ENCODE data around the gene ADGRF1.

The ADGRF1 gene

DNA sequence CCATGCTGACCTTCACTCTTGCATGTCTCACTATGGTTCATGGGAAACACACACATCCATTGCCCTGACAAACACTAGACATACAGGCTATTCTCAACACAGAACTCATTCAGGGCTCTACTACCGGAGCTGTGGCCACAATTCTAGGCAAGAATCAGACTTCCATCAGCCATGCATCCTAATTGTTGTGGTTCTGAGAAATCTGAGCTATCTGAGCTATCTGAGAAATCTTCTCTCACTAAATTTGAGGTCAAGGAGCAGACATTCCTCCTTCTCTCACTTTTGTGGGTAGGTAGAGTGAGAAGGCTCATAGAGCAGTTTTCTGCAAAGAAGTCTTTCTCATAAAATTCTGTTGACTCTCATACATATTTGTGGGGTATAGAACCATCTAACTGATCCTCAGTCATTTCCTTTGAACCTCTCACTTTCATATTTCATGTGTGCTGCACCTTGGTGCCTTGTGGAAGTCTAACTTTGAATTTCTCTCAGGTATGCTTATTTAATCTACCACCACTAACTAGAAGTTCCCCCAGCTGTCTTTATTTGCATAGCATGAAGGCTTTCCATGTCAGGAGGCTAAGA is 43.6 kb downstream of the ADGRF1 start:
- Histone ChIP-seq H3K23ac (ENCODE audit: low read length in 2 of 2) (no peak overlapping the region), H3K18ac (ENCODE audit: low read depth in 1 of 2, low read length in 2 of 2) (no peak overlapping the region), H3K9ac (ENCODE audit: low read length) (no peak overlapping the region), H3K79me1 (replicated peaks; ENCODE audit: low read length, poor library complexity, severe bottlenecking) (no peaks in the 10 kb centered on the region), H2AK5ac (ENCODE audit: low read length, severe bottlenecking) (no peak overlapping the region), H3K27ac (ENCODE audit: low read length, poor library complexity, severe bottlenecking) (peak overlapping the region; percentile 19), H2AFZ (ENCODE audit: low read depth, low read length) (no peak overlapping the region), H2BK120ac (ENCODE audit: low read depth, low read length) (no peak overlapping the region), H3K14ac (ENCODE audit: low read length in 2 of 2) (no peak overlapping the region), H3K9me3 (ENCODE audit: control insufficient read depth, low read length) (no peaks in the 10 kb centered on the region), H3K4me1 (ENCODE audit: control insufficient read depth, insufficient read depth, low read depth, low read length) (peaks cover 4% of the 10 kb centered on the region), H4K8ac (ENCODE audit: low read length) (no peak overlapping the region), H2BK12ac (ENCODE audit: low read length in 2 of 2) (no peak overlapping the region), H3K36me3 (ENCODE audit: control insufficient read depth in 1 of 2, insufficient read depth in 2 of 2, low read depth in 1 of 2, low read length in 2 of 2) (no peaks in the 10 kb centered on the region), H2BK5ac (ENCODE audit: low read depth, low read length, poor library complexity, severe bottlenecking) (no peak overlapping the region), H3K4me2 (ENCODE audit: low read length, poor library complexity, severe bottlenecking) (no peak overlapping the region), H2BK15ac (ENCODE audit: low read depth, poor library complexity, severe bottlenecking) (no peak overlapping the region), H4K91ac (ENCODE audit: low read length) (no peak overlapping the region), H3K4ac (ENCODE audit: low read depth in 1 of 2, low read length in 2 of 2) (no peak overlapping the region), H3K27me3 (ENCODE audit: control insufficient read depth in 1 of 2, insufficient read depth in 1 of 2, low read length in 2 of 2) (peaks cover 0 to 11% of the 10 kb centered on the region in 2 experiments), H3K4me3 (ENCODE audit: insufficient read depth in 1 of 2, low read depth in 1 of 2, low read length in 2 of 2) (no peak overlapping the region)
- WGBS = no CpG with 5 or more reads among the region's 1 CpG
- DNase-seq = no peak

- no peaks in the 10 kb centered on the region for H3K36me3 ChIP-seq (ENCODE audit: control insufficient read depth in 1 of 2, insufficient read depth in 2 of 2, low read depth in 1 of 2, low read length in 2 of 2)
- H3K9me3 ChIP-seq (ENCODE audit: control insufficient read depth, low read length) = no peaks in the 10 kb centered on the region
- no peak overlapping the region for H3K4me2 ChIP-seq (ENCODE audit: low read length, poor library complexity, severe bottlenecking)
- H3K27me3 ChIP-seq (ENCODE audit: control insufficient read depth in 1 of 2, insufficient read depth in 1 of 2, low read length in 2 of 2) = peaks cover 0 to 11% of the 10 kb centered on the region in 2 experiments
- WGBS = 100% methylated on average over 1 of the region's 1 CpG
- H3K4me3 ChIP-seq (ENCODE audit: insufficient read depth in 1 of 2, low read depth in 1 of 2, low read length in 2 of 2) = no peak overlapping the region
- no peak overlapping the region for H4K8ac ChIP-seq (ENCODE audit: low read length)
- no peak overlapping the region for H2BK120ac ChIP-seq (ENCODE audit: low read depth, low read length)
- H3K23ac ChIP-seq (ENCODE audit: low read length in 2 of 2) = no peak overlapping the region
- H3K4ac ChIP-seq (ENCODE audit: low read depth in 1 of 2, low read length in 2 of 2) = no peak overlapping the region
- H3K27ac ChIP-seq (ENCODE audit: low read length, poor library complexity, severe bottlenecking) = no peak overlapping the region
- H2BK5ac ChIP-seq (ENCODE audit: low read depth, low read length, poor library complexity, severe bottlenecking) = no peak overlapping the region
- H3K18ac ChIP-seq (ENCODE audit: low read depth in 1 of 2, low read length in 2 of 2) = no peak overlapping the region
- no peak overlapping the region for H4K91ac ChIP-seq (ENCODE audit: low read length)
- no peak overlapping the region for H3K9ac ChIP-seq (ENCODE audit: low read length)
- H2AK5ac ChIP-seq (ENCODE audit: low read length, severe bottlenecking) = no peak overlapping the region
- H3K14ac ChIP-seq (ENCODE audit: low read length in 2 of 2) = no peak overlapping the region
- no peak overlapping the region for H2BK12ac ChIP-seq (ENCODE audit: low read length in 2 of 2)
- H2BK15ac ChIP-seq (ENCODE audit: low read depth, poor library complexity, severe bottlenecking) = no peak overlapping the region
- H3K79me1 ChIP-seq (replicated peaks; ENCODE audit: low read length, poor library complexity, severe bottlenecking) = no peaks in the 10 kb centered on the region
- H3K4me1 ChIP-seq (ENCODE audit: control insufficient read depth, insufficient read depth, low read depth, low read length) = peaks cover 4% of the 10 kb centered on the region
- no peak overlapping the region for H2AFZ ChIP-seq (ENCODE audit: low read depth, low read length)
- DNase-seq = no peak
These were observed 44.5 kb downstream of the ADGRF1 start for GRCh38 chr6:46997646-46998045.

GRCh38 chr6:46996860-46997641 is 45.1 kb downstream of the ADGRF1 start:
- DNase-seq = no peak
- no peak overlapping the region for H3K27ac ChIP-seq (ENCODE audit: low read length, poor library complexity, severe bottlenecking)

GRCh38 chr6:46994933-46995332 is 47.2 kb downstream of the ADGRF1 start:
- Histone ChIP-seq H4K91ac (ENCODE audit: low read length) (no peak overlapping the region), H3K27me3 (ENCODE audit: control insufficient read depth in 1 of 2, insufficient read depth in 1 of 2, low read length in 2 of 2) (peaks cover 0 to 11% of the 10 kb centered on the region in 2 experiments)

More at GRCh38 chr6:46996860-46997641, 45.1 kb downstream of the ADGRF1 start:
- no peak overlapping the region for H2BK15ac ChIP-seq (ENCODE audit: low read depth, poor library complexity, severe bottlenecking)
- H2BK12ac ChIP-seq (ENCODE audit: low read length in 2 of 2) = no peak overlapping the region
- no peak overlapping the region for H3K23ac ChIP-seq (ENCODE audit: low read length in 2 of 2)
- H3K9ac ChIP-seq (ENCODE audit: low read length) = no peak overlapping the region
- H3K18ac ChIP-seq (ENCODE audit: low read depth in 1 of 2, low read length in 2 of 2) = no peak overlapping the region
- H3K4me3 ChIP-seq (ENCODE audit: insufficient read depth in 1 of 2, low read depth in 1 of 2, low read length in 2 of 2) = no peak overlapping the region
- H2BK120ac ChIP-seq (ENCODE audit: low read depth, low read length) = no peak overlapping the region
- peaks cover 4% of the 10 kb centered on the region for H3K4me1 ChIP-seq (ENCODE audit: control insufficient read depth, insufficient read depth, low read depth, low read length)
- H3K27me3 ChIP-seq (ENCODE audit: control insufficient read depth in 1 of 2, insufficient read depth in 1 of 2, low read length in 2 of 2) = peaks cover 0 to 11% of the 10 kb centered on the region in 2 experiments
- H3K4ac ChIP-seq (ENCODE audit: low read depth in 1 of 2, low read length in 2 of 2) = no peak overlapping the region
- H4K8ac ChIP-seq (ENCODE audit: low read length) = no peak overlapping the region
- no peak overlapping the region for H4K91ac ChIP-seq (ENCODE audit: low read length)
- WGBS = no CpG with 5 or more reads among the region's 1 CpG
- H3K14ac ChIP-seq (ENCODE audit: low read length in 2 of 2) = no peak overlapping the region
- no peak overlapping the region for H2AFZ ChIP-seq (ENCODE audit: low read depth, low read length)
- H3K79me1 ChIP-seq (replicated peaks; ENCODE audit: low read length, poor library complexity, severe bottlenecking) = no peaks in the 10 kb centered on the region
- no peaks in the 10 kb centered on the region for H3K9me3 ChIP-seq (ENCODE audit: control insufficient read depth, low read length)
- H3K4me2 ChIP-seq (ENCODE audit: low read length, poor library complexity, severe bottlenecking) = no peak overlapping the region
- no peak overlapping the region for H2AK5ac ChIP-seq (ENCODE audit: low read length, severe bottlenecking)
- no peak overlapping the region for H2BK5ac ChIP-seq (ENCODE audit: low read depth, low read length, poor library complexity, severe bottlenecking)
- no peaks in the 10 kb centered on the region for H3K36me3 ChIP-seq (ENCODE audit: control insufficient read depth in 1 of 2, insufficient read depth in 2 of 2, low read depth in 1 of 2, low read length in 2 of 2)

More at GRCh38 chr6:46994933-46995332, 47.2 kb downstream of the ADGRF1 start:
- no CpG with 5 or more reads among the region's 1 CpG for WGBS
- Histone ChIP-seq H3K79me1 (replicated peaks; ENCODE audit: low read length, poor library complexity, severe bottlenecking) (no peaks in the 10 kb centered on the region), H2BK5ac (ENCODE audit: low read depth, low read length, poor library complexity, severe bottlenecking) (no peak overlapping the region), H2BK15ac (ENCODE audit: low read depth, poor library complexity, severe bottlenecking) (no peak overlapping the region), H2AFZ (ENCODE audit: low read depth, low read length) (no peak overlapping the region), H2BK120ac (ENCODE audit: low read depth, low read length) (no peak overlapping the region), H3K23ac (ENCODE audit: low read length in 2 of 2) (no peak overlapping the region), H3K18ac (ENCODE audit: low read depth in 1 of 2, low read length in 2 of 2) (no peak overlapping the region), H3K9ac (ENCODE audit: low read length) (no peak overlapping the region), H3K9me3 (ENCODE audit: control insufficient read depth, low read length) (no peaks in the 10 kb centered on the region), H2BK12ac (ENCODE audit: low read length in 2 of 2) (no peak overlapping the region), H3K4me2 (ENCODE audit: low read length, poor library complexity, severe bottlenecking) (no peak overlapping the region), H3K4me3 (ENCODE audit: insufficient read depth in 1 of 2, low read depth in 1 of 2, low read length in 2 of 2) (no peak overlapping the region), H2AK5ac (ENCODE audit: low read length, severe bottlenecking) (no peak overlapping the region), H4K8ac (ENCODE audit: low read length) (no peak overlapping the region), H3K4me1 (ENCODE audit: control insufficient read depth, insufficient read depth, low read depth, low read length) (peaks cover 3% of the 10 kb centered on the region), H3K36me3 (ENCODE audit: control insufficient read depth in 1 of 2, insufficient read depth in 2 of 2, low read depth in 1 of 2, low read length in 2 of 2) (no peaks in the 10 kb centered on the region), H3K14ac (ENCODE audit: low read length in 2 of 2) (no peak overlapping the region), H3K4ac (ENCODE audit: low read depth in 1 of 2, low read length in 2 of 2) (no peak overlapping the region), H3K27ac (ENCODE audit: low read length, poor library complexity, severe bottlenecking) (no peak overlapping the region)
- no peak for DNase-seq
